Brain microvascular endothelial cell (primary cell): ENCODE measurements around the gene NHSL1.
A peak's percentile ranks its signal among the peaks of the same experiment; 100 is the strongest.
"Not testable (repeated sequence)": the region's sequence is repeated elsewhere in the genome, so short reads cannot be mapped to it uniquely, and the experiment has no call there.

ENCODE experiments used
- DNase-seq: peaks from one replicate; pipeline ENCODE4 v3.0.0-alpha.2; 2020
- H3K27ac ChIP-seq: fragments of 250-450 bp; sonication (Bioruptor Pico); 2 replicates; pipeline ENCODE4 v1.5.1; 2020; ENCODE audit warnings: mild to moderate bottlenecking, moderate library complexity
- H3K27me3 ChIP-seq: fragments of 250-450 bp; sonication (Bioruptor Pico); replicated peaks from 2 replicates; pipeline ENCODE4 v1.5.1; 2020; ENCODE audit warnings: mild to moderate bottlenecking
- H3K36me3 ChIP-seq: fragments of 250-450 bp; sonication (Bioruptor Pico); replicated peaks from 2 replicates; pipeline ENCODE4 v1.5.1; 2020; ENCODE audit warnings: mild to moderate bottlenecking
- H3K4me3 ChIP-seq: 2 replicates; pipeline ENCODE4 v1.5.1; 2011; ENCODE audit warnings: low read depth, mild to moderate bottlenecking, control low read depth, low read length, moderate library complexity
- in situ Hi-C: cut with HindIII; loops from 2 replicates; pipeline ENCODE4 v1.10.0; 2017; ENCODE audit warnings: low sequenced_read_pairs, low pct_ligation_motif_present
- TF ChIP-seq, protein P1 (sequence below): IDR thresholded peaks from 2 replicates; pipeline ENCODE4 v1.5.1; 2011; ENCODE audit warnings: low read depth, mild to moderate bottlenecking, moderate library complexity, low read length, control low read depth, inconsistent platforms; ENCODE audit errors: missing control alignments

NHSL1 gene

DNA sequence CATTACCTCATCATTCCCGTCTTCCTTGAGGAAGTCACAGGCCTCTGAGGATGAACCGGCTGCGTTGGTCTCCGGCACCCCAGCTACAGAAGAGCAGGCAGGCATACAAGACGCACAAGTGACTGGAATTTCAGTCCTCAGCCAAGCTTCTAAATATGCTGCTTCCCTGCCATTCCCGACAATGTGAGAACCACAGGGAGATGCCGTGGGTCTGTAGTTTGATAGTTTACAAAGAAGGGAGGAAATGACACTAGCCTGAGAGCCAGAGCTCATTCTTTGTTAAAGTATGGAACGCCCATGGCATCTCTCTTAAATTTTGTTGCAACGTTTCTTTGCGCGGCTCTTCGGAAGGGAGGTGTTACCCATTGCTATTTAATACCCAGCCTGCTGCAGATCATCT lies 69.5 kb downstream of the NHSL1 start:
- Histone ChIP-seq H3K36me3 (peaks cover 2% of the 10 kb centered on the region), H3K27me3 (no peaks in the 10 kb centered on the region), H3K27ac (no peak overlapping the region), H3K4me3 (no peak overlapping the region)
- TF ChIP-seq, protein P1, sequence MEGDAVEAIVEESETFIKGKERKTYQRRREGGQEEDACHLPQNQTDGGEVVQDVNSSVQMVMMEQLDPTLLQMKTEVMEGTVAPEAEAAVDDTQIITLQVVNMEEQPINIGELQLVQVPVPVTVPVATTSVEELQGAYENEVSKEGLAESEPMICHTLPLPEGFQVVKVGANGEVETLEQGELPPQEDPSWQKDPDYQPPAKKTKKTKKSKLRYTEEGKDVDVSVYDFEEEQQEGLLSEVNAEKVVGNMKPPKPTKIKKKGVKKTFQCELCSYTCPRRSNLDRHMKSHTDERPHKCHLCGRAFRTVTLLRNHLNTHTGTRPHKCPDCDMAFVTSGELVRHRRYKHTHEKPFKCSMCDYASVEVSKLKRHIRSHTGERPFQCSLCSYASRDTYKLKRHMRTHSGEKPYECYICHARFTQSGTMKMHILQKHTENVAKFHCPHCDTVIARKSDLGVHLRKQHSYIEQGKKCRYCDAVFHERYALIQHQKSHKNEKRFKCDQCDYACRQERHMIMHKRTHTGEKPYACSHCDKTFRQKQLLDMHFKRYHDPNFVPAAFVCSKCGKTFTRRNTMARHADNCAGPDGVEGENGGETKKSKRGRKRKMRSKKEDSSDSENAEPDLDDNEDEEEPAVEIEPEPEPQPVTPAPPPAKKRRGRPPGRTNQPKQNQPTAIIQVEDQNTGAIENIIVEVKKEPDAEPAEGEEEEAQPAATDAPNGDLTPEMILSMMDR = no peak
- DNase-seq = no peak
- in situ Hi-C loops = no loop called here

DNA sequence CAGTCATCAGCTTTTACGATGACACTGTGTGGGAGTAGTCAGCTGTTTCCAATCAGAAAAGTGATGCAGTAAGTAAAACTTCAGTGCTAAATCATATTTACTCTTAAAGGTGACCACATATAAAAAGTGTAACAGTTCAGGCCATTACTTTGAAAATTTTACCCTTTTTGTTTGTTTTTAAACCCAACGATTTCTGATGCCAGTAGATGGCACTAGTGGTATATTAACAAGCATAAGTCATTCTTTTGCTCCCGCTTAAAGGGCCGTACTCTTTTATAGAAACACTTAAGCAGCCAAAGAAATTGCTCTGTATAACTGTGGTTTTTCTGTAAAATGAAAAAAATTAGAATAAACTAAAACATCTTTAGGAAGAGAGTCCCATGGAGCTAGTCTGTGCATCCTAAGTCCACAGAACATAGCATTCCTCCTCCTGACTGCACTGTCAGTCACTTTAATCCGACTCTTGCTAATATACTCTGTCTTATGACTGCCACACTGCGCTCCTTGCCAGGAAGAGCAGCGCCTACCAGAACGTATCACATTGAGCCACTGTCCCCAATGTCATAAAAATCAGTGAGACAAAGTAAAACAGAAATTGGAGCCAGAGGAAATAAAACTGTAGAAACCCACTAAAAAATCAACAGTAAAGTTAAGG lies 70.2 kb downstream of the NHSL1 start:
- peak; percentile 39 for DNase-seq
- no peaks in the 10 kb centered on the region for H3K27me3 ChIP-seq
- peaks cover 6% of the 10 kb centered on the region for H3K36me3 ChIP-seq
- TF ChIP-seq, protein P1 = peak; percentile 43
- in situ Hi-C loops = no loop called here
- H3K27ac ChIP-seq = no peak overlapping the region
- H3K4me3 ChIP-seq = no peak overlapping the region

DNA sequence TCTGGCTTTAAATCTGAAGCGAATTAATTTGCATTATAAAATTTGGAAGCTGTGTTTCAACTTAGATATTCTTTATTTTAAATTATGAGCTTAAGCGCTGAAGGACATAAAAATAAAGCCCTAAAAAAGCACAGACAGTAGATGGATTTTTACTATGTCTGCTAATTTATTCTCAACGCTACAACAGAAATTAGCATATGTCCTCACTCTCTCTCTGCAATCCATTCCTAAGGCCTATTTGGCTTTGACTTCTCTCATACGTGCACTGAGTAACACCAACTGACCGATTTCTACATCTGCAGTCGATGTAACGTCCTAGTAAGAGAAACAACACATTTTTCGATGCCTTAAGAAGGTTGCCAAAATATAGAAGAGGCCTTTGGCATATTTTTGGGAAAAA lies 71.6 kb downstream of the NHSL1 start:
- in situ Hi-C loops = no loop called here
- H3K36me3 ChIP-seq = peaks cover 8% of the 10 kb centered on the region
- no peak overlapping the region for H3K4me3 ChIP-seq
- no peak for DNase-seq
- no peak overlapping the region for H3K27ac ChIP-seq
- TF ChIP-seq, protein P1 = no peak
- H3K27me3 ChIP-seq = no peaks in the 10 kb centered on the region

DNA sequence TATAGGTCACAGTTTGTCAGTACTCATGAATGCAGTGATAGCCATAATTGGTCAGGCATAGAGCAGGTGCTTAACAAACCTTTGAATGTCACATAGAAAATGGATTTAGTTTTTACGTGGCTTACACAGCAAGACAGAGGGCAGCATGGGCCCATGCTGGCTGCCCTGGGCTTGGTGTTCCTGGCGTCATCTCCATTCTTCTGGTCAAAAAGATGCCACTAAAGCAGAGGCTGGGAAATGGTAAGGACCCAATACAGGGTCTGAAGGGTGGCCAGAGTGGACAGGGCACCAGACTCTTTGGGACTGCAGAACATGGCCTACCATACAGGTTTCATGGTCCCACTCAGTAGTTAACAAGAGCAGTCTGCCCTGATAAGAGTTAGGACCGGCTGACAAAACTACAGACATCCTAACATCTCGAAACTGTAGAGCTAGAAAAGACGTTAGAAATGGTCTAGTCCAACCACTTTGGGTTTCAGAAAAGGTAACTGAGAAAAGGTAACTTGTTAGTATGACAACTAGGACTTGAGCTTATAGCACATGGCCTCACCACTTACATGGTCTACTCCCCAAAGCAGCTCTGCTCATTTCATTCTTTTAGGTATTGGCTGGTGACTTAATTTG lies 72.7 kb downstream of the NHSL1 start:
- in situ Hi-C loops = no loop called here
- TF ChIP-seq, protein P1 = no peak
- no peak for DNase-seq
- H3K36me3 ChIP-seq = peaks cover 10% of the 10 kb centered on the region
- H3K4me3 ChIP-seq = no peak overlapping the region
- no peak overlapping the region for H3K27ac ChIP-seq
- H3K27me3 ChIP-seq = no peaks in the 10 kb centered on the region

DNA sequence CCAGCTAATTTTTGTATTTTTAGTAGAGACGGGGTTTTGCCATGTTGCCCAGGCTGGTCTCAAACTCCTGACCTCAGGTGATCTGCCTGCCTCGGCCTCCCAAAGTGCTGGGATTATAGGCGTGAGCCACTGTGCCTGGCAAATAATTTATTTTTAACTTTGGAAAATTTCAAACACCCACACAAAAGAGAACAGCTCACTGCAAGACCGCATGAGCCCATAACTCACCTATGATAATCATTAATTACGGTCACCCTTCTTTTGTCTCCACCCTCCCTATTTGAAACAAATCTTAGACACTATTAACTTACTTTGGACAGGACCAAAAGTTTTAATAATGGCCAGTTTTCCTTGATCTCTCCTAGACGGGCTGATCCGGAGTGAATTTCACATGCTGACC lies 74.0 kb downstream of the NHSL1 start:
- DNase-seq, in situ Hi-C loops: not testable (repeated sequence)

DNA sequence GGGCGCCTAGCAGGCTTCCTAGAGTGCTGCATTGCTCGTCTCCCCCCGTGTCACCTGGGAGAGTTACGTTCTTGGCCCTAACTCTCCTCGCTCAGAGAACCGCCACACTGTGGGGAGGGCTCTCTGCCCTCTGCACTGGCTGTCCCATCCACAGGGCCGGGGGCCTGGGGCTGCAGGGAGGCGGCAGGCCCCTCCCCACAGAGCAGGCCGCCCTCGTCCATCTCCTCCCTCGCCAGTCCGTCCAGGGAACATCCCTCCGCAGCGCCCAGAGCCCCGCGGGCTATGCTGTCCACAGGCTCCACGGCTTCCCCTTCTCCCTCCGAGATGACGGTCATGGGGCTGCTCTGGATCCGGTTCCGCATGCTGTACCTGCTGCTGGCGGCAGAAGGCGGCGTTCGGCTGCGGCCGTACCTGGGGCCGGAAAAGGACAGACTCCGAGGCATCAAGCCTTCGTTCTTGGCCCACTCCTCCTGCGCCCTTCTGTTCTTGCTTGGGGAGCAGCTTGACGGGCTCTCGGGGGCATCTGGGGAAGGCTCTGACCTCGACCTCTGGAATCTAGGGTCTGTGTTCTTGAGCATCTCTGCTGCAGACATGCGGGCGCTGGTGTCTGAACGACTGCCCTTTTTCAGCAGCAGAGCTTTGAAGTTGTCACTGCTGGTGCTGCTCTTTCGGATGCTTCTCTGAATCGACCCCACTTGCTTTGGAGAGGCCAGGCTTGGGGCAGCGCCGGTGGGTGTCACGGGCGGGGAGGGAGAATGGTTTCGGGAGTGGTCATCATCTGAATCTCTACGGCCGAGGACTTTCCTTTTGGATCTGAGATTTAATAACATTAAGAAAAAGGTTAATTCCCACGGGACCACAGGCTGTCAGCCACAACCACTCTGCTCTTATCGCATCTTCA lies 75.0 kb downstream of the NHSL1 start:
- TF ChIP-seq, protein P1 = no peak
- H3K27ac ChIP-seq = no peak overlapping the region
- DNase-seq = no peak
- no peak overlapping the region for H3K4me3 ChIP-seq
- no peaks in the 10 kb centered on the region for H3K27me3 ChIP-seq
- H3K36me3 ChIP-seq = peaks cover 11% of the 10 kb centered on the region
- in situ Hi-C loops = no loop called here

More for the DNA sequence above, 74.0 kb downstream of the NHSL1 start:
- not testable (repeated sequence) for H3K27ac ChIP-seq, H3K4me3 ChIP-seq, H3K27me3 ChIP-seq
- peaks cover 12% of the 10 kb centered on the region for H3K36me3 ChIP-seq
